ENCODE measurements around the gene IL20RB.
"Not testable (repeated sequence)": the region's sequence is repeated elsewhere in the genome, so short reads cannot be mapped to it uniquely, and the experiment has no call there.

The IL20RB gene

DNA sequence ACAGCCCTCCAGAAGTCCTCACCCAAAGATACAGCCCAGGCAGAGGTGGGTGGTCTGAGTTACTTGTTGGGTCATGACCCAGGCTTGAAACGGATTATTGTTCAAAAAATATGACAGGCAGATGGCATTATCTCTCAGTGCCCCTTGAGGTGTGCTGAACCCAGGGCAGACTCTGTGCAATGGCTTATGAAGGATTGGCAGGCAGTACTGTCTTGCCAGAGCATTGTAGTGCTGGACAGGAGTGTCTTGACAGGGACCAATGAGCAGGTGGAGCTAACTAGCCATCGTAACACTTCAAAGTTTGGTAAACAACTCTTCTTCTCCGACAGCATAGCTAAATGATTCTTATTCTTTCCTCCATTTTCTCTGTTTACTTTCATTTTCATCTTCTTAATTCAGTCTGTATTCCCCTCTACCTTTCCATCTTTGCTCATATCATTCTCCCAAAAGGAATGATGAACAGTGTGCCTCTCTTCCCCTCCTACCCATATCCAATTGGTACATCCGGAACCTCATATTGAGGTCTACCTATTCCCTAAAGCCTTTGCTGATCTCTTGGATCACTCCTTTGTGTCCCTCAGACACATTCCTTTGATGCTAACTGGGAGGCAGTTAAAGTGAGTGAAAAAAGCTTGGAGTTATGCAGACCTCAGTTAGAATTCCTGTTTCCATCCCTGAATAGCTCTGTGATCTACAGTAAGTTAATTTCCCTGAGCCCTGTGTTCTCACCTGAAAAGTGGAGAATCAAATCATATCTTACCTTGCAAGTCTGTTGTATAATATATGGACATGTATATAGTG is 2.6 kb upstream of the IL20RB start:
- no peak overlapping the region for H3K27ac Mint-ChIP-seq
- H3K36me3 Mint-ChIP-seq = peaks cover 13 to 40% of the 10 kb centered on the region in 2 donors
- no peak for DNase-seq
- H3K4me1 Mint-ChIP-seq = peaks cover 12 to 19% of the 10 kb centered on the region in 2 donors
- H3K27me3 Mint-ChIP-seq = no peaks in the 10 kb centered on the region
- H3K9me3 Mint-ChIP-seq = no peaks in the 10 kb centered on the region
- no peak overlapping the region for H3K4me3 Mint-ChIP-seq
- ATAC-seq (replicated peaks) = no peak

DNA sequence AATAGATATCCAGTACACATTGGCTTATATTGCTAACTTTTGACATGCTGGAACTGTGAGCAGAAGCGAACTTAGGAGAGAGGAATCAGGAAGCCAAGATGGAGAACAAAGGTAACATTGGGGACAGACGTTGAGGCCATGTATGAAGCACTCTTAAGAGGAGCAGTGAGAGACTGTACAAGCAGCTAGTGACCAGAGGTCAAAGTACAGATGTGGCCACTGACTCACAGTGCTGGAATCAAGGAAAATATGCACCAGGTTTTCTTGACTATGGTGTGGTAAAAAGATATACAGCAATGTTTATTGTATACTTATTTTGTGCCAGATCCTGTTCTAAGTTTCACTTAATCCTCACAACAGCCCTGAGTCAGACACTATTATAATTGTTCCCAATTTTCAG is 2.0 kb upstream of the IL20RB start:
- H3K9me3 Mint-ChIP-seq = no peaks in the 10 kb centered on the region
- ATAC-seq (replicated peaks) (no peak), DNase-seq (no peak)
- no peak overlapping the region for H3K27ac Mint-ChIP-seq
- no peaks in the 10 kb centered on the region for H3K27me3 Mint-ChIP-seq
- H3K36me3 Mint-ChIP-seq = peaks cover 15 to 40% of the 10 kb centered on the region in 2 donors
- H3K4me1 Mint-ChIP-seq = peaks cover 12 to 14% of the 10 kb centered on the region in 2 donors
- no peak overlapping the region for H3K4me3 Mint-ChIP-seq

DNA sequence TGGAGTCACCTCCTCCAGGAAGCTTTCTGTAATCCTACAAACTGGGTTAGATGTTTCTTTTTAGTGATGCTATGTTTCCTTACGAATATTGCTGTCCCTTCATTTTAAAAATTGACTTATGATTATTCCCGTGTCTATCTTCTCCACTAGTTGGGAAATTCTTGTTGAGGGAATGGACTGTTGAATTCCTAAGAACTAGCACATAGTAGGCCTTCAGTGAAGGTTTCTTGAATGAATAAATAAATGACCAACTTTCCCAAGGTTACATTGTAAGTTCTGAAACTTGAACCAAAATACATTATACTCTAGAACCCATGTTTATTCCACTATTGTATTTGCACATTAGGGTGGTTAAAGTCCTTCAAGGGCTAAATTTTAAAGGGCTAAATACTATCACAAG is 812 bp upstream of the IL20RB start:
- H3K27ac Mint-ChIP-seq = no peak overlapping the region
- ATAC-seq (replicated peaks) = no peak
- H3K4me1 Mint-ChIP-seq = peaks cover 12 to 13% of the 10 kb centered on the region in 2 donors
- DNase-seq = no peak
- peaks cover 15 to 36% of the 10 kb centered on the region in 2 donors for H3K36me3 Mint-ChIP-seq
- H3K4me3 Mint-ChIP-seq = no peak overlapping the region
- H3K27me3 Mint-ChIP-seq = no peaks in the 10 kb centered on the region
- no peaks in the 10 kb centered on the region for H3K9me3 Mint-ChIP-seq

DNA sequence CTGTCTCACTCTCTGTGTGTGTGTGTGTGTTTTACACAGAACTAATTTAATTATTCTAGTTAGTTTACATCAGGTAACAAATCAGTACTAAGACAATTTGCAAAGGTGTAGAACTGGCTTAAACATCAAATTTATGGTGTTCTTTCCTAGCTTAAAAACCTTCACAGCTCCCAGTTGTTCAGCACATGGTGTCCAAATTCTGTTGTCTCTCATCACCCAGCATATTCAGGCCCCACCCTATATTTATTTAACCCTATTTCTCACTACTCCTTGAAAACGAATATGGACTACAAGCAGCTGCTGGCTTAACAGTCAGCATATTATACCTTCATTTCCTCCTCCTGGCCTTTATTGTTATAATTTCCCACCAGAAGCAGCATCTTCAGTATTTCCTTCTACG is 1.2 kb downstream of the IL20RB start:
- no peak overlapping the region for H3K27ac Mint-ChIP-seq
- DNase-seq (no peak), ATAC-seq (replicated peaks) (no peak)
- H3K4me3 Mint-ChIP-seq = no peak overlapping the region
- H3K27me3 Mint-ChIP-seq = no peaks in the 10 kb centered on the region
- peaks cover 8 to 24% of the 10 kb centered on the region in 2 donors for H3K36me3 Mint-ChIP-seq
- peaks cover 7 to 10% of the 10 kb centered on the region in 2 donors for H3K4me1 Mint-ChIP-seq
- H3K9me3 Mint-ChIP-seq = no peaks in the 10 kb centered on the region

DNA sequence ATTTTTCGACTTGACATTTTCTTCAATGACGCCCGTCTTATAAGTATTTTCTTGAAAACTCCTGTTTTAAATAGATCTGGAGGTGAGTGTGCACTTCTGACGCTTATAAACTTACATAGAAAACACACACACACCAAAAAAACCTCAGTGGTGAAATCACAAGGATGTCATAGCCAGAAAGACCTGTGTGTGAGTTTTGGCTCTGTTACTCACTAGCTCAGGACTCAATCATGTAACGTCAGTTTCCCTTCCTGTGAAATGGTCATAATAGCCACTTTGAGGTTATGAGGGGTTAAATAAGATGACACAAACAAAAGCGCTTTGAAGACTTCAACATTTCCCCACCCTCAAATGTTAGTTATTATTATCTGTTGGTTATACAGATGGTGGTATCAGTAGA is 1.8 kb downstream of the IL20RB start:
- H3K27me3 Mint-ChIP-seq = no peaks in the 10 kb centered on the region
- peaks cover 7 to 9% of the 10 kb centered on the region in 2 donors for H3K4me1 Mint-ChIP-seq
- ATAC-seq (replicated peaks) (no peak), DNase-seq (no peak)
- H3K4me3 Mint-ChIP-seq = no peak overlapping the region
- H3K36me3 Mint-ChIP-seq = peaks cover 8 to 24% of the 10 kb centered on the region in 2 donors
- no peak overlapping the region for H3K27ac Mint-ChIP-seq
- no peaks in the 10 kb centered on the region for H3K9me3 Mint-ChIP-seq

DNA sequence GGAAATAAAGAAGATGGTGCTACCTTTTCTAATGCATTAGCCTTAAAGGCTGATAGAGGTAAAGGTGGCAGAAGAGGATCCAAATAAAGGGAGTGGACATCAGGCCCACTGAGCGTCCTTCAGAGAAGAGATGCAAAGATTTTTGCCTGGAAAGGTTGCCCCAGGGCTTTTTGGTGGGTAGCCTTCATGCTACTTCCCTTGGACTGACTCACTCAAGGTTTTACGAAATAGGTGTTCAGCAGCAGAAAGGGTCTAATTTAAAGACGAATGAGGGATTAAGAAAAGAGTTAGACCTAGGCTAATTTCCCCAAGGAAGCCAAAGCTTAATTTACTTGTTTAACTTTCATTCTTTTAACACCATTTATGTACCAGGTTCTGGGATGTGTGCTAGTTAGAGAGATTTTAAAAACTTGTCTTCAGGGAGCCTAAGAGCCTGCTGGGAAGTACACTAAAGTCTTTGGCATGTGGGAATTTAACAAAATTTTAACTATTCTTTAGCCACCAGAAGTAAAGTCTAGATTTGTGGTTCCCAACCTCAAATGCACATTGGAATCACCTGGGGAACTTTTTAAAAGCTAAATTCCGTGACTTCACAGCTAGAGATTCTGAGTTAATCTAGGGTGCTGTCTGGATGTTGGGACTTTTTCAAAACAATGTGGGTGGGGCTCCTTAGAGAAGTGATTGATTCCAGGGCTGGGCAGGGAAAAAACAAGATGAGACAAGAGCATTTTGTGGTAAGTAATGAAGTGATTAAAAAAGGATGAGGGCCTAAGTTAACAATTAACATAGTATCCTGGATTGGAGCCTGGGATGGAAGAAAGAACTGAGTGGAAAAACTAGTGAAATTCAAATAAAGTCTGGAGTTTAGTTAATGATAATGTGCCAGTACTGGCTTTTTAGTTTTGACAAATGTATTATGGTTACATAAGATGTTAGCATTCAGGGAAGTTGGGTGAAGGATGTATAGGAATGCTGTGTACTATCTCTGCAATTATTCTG is 3.4 kb downstream of the IL20RB start:
- H3K27me3 Mint-ChIP-seq = no peaks in the 10 kb centered on the region
- DNase-seq (no peak), ATAC-seq (replicated peaks) (no peak)
- no peak overlapping the region for H3K4me3 Mint-ChIP-seq
- H3K9me3 Mint-ChIP-seq = no peaks in the 10 kb centered on the region
- no peak overlapping the region for H3K27ac Mint-ChIP-seq
- no peaks in the 10 kb centered on the region for H3K4me1 Mint-ChIP-seq
- H3K36me3 Mint-ChIP-seq = peaks cover 8 to 17% of the 10 kb centered on the region in 2 donors

DNA sequence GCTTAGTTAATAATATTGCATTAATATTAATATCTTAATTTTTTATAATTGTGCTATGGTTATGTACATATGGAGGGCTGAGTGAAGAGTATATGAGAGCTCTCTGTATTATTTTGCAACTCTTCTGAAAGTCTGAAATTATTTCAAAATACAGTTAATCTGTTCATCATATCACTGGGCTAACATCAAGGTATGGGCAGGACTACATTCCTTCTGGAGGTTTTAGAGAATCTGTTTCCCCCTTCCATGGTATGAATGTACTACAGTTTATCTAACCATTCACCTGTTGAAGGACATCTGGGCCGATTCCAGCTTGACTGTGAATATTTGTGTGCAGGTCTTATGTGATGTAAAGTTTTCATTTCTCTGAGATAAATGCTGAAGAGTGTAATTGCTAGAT is 5.1 kb downstream of the IL20RB start:
- no peaks in the 10 kb centered on the region for H3K27me3 Mint-ChIP-seq
- H3K9me3 Mint-ChIP-seq = peaks cover 0 to 1% of the 10 kb centered on the region in 2 donors
- DNase-seq = no peak
- no peaks in the 10 kb centered on the region for H3K4me1 Mint-ChIP-seq
- no peak overlapping the region for H3K4me3 Mint-ChIP-seq
- H3K36me3 Mint-ChIP-seq = peaks cover 4 to 11% of the 10 kb centered on the region in 2 donors
- no peak for ATAC-seq (replicated peaks)
- H3K27ac Mint-ChIP-seq = no peak overlapping the region

DNA sequence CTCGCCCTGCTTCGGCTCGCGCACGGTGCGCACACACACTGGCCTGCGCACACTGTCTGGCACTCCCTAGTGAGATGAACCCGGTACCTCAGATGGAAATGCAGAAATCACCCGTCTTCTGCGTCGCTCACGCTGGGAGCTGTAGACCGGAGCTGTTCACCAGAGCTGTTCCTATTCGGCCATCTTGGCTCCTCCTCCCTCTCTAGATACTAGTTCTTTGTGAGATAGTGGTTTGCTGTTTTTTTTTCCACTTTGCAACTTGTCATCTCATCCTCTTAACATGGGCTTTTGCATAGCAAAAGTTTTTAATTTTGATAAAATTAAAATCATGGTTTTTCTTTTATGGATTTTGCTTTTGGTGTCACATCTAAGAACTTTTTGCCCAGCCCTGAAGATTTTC is 11.8 kb downstream of the IL20RB start:
- DNase-seq; H3K27ac Mint-ChIP-seq; H3K27me3 Mint-ChIP-seq; H3K4me1 Mint-ChIP-seq; ATAC-seq (replicated peaks); H3K4me3 Mint-ChIP-seq: not testable (repeated sequence)
- H3K9me3 Mint-ChIP-seq = peaks cover 4 to 13% of the 10 kb centered on the region in 2 donors
- H3K36me3 Mint-ChIP-seq = peaks cover 9 to 13% of the 10 kb centered on the region in 2 donors

DNA sequence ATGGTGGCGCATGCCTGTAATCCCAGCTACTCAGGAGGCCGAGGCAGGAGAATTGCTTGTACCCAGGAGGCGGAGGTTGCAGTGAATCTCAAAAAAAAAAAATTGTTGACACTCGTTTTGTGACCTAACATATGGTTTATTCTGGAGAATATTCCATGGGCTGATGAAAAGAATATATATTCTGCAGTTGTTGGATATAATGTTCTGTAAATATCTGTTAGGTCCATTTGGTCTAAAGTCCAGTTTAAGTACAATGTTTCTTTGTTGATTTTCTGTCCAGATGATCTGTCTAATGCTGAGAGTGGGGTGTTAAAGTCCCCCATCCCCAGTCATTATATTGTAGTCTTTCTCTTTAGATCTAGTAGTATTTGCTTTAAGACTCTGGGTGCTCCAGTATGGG is 15.6 kb downstream of the IL20RB start:
- Mint-ChIP-seq H3K27me3 (no peaks in the 10 kb centered on the region), H3K36me3 (peaks cover 19 to 22% of the 10 kb centered on the region in 2 donors), H3K9me3 (peaks cover 9 to 17% of the 10 kb centered on the region in 2 donors), H3K27ac (no peak overlapping the region), H3K4me3 (no peak overlapping the region), H3K4me1 (no peaks in the 10 kb centered on the region)
- no peak for DNase-seq
- no peak for ATAC-seq (replicated peaks)

DNA sequence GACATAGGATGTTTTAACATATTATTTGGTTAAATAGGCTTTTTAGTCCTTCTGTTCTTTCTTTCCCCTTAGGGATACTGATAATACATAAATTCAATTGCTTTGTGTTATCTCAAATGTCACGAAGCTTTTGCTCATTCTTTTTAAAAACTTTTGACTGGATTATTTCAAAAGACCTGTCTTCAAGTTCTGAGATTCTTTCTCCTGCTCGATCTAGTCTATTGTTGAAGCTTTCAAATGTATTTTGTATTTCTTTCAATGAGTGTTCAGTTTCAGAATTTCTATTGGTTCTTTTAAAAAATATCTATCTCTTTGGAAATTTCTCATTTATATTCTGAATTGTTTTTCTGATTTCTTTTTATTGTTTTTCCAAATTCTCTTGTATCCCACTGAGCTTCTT is 16.9 kb downstream of the IL20RB start:
- Mint-ChIP-seq H3K4me1 (no peaks in the 10 kb centered on the region), H3K27me3 (no peaks in the 10 kb centered on the region), H3K36me3 (peaks cover 19 to 22% of the 10 kb centered on the region in 2 donors), H3K4me3 (no peak overlapping the region), H3K27ac (no peak overlapping the region), H3K9me3 (peaks cover 9 to 17% of the 10 kb centered on the region in 2 donors)
- no peak for DNase-seq
- no peak for ATAC-seq (replicated peaks)

DNA sequence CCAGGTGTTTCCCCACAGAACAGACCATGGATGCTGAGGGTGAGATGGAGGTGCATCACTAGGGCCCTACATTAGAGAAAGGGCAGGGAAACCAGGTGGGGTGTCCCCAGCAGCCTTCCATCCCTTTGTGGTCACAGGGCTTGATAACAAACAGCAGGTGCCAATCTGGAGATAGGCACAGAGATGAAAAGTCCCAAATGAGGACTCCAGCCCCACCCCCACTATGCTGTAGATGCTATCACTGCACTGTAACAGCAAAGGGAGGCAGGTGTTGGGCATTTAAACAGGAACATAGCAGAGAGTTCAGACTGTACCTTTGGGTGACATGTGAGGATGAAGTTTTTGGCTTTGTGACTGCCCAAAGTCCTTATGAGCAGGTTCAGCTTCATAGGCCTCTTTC is 21.4 kb downstream of the IL20RB start:
- Mint-ChIP-seq H3K4me1 (no peaks in the 10 kb centered on the region), H3K9me3 (peaks cover 5 to 7% of the 10 kb centered on the region in 2 donors), H3K27me3 (no peaks in the 10 kb centered on the region), H3K36me3 (peaks cover 16 to 35% of the 10 kb centered on the region in 2 donors), H3K4me3 (no peak overlapping the region), H3K27ac (no peak overlapping the region)
- ATAC-seq (replicated peaks) (no peak), DNase-seq (no peak)

DNA sequence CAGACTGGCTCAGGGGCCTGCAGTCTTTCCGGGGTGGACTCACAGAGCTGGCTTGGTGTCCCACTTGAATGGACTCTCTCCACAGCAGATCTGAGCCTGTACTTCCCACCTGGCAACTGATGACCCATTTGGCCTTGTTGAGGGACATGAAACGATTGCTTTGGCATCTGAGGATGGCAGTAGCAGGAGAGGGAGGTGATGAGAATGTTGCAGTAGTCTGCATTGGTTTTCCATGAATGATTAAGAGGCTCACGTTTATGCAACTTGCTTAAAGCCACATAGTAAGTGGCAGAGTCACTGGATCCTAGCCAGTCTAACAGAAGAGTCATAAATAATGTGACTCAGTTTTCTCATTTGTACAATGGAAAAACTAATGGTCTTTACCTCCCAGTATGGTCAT is 21.9 kb downstream of the IL20RB start:
- peaks cover 16 to 34% of the 10 kb centered on the region in 2 donors for H3K36me3 Mint-ChIP-seq
- no peaks in the 10 kb centered on the region for H3K27me3 Mint-ChIP-seq
- DNase-seq (no peak), ATAC-seq (replicated peaks) (no peak)
- H3K9me3 Mint-ChIP-seq = peaks cover 4 to 7% of the 10 kb centered on the region in 2 donors
- no peak overlapping the region for H3K27ac Mint-ChIP-seq
- no peaks in the 10 kb centered on the region for H3K4me1 Mint-ChIP-seq
- no peak overlapping the region for H3K4me3 Mint-ChIP-seq

DNA sequence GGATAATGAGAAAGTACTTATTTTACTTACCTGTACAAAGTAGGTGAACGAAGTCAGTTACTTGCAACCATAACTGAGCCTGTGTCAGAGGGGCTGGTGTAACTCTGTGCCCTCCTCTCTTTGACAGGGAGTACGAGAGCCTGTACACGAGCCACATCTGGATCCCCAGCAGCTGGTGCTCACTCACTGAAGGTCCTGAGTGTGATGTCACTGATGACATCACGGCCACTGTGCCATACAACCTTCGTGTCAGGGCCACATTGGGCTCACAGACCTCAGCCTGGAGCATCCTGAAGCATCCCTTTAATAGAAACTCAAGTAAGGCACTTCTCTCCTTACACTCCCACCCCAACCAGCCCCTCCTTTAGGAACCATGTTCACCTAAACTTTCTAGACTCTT is 24.2 kb downstream of the IL20RB start:
- no peaks in the 10 kb centered on the region for H3K4me1 Mint-ChIP-seq
- H3K4me3 Mint-ChIP-seq = no peak overlapping the region
- DNase-seq = no peak
- ATAC-seq (replicated peaks) = no peak
- no peak overlapping the region for H3K27ac Mint-ChIP-seq
- peaks cover 12 to 28% of the 10 kb centered on the region in 2 donors for H3K36me3 Mint-ChIP-seq
- no peaks in the 10 kb centered on the region for H3K9me3 Mint-ChIP-seq
- no peaks in the 10 kb centered on the region for H3K27me3 Mint-ChIP-seq

DNA sequence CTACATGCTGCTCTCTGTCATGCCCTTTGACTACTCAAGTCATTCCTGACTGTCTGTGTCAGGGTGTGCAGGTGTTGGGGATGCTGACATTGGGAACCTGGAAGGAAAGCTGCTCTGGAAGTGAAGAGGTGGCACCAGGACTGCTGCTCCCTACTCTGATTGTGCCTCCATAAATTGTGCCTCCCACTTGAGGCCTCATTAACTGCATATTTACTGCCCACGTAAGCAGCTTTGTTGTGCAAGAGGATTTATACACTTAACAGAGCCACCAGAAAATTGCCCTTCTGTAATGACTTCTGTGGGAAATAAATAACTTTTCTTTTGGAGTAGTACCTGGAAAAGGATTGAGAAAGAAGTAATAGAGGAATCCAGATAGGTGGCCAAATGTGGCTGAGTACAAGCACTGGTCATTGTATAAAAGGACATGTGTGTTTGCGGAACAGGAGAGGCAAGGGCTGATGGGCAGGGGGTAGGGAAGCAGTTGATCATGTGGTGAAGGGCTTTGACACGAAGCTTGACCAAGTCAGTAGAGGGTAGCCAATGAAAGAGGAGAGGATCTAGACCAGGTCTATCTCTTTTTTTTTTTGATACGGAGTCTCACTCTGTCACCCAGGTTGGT is 24.8 kb downstream of the IL20RB start:
- Mint-ChIP-seq H3K36me3 (peaks cover 12 to 30% of the 10 kb centered on the region in 2 donors), H3K27ac (no peak overlapping the region), H3K9me3 (no peaks in the 10 kb centered on the region), H3K4me3 (no peak overlapping the region), H3K4me1 (no peaks in the 10 kb centered on the region), H3K27me3 (no peaks in the 10 kb centered on the region)
- ATAC-seq (replicated peaks) (no peak), DNase-seq (no peak)

Measured in stimulated activated naive B cell treated with anti-CD40 and anti-IgM and Interleukin-4, amounts not matched to agents 10 μg/mL and 1 μg/mL and 100 μg/mL, for 72 hours (primary cell).